ENCODE measurements around the gene DUS1L.

Gene DUS1L

GRCh38 chr17:82108038-82108437 lies 42.4 kb upstream of the DUS1L start:
- Histone ChIP-seq H3K4me3 (ENCODE audit: low read depth, low read length) (no peak overlapping the region), H3K36me3 (ENCODE audit: insufficient read depth, low read length) (0 out of 2 replicates have a peak, but pooled peaks cover 2% of the 10 kb centered on the region), H3K27me3 (ENCODE audit: insufficient read depth, low read length) (no peaks in the 10 kb centered on the region), H3K4me1 (ENCODE audit: control insufficient read depth, insufficient read depth, low read length, unreplicated experiment) (no peaks in the 10 kb centered on the region), H3K79me2 (ENCODE audit: control insufficient read depth, insufficient read depth, low read length, unreplicated experiment) (no peaks in the 10 kb centered on the region), H2AFZ (ENCODE audit: low read length, unreplicated experiment) (no peak overlapping the region), H3K27ac (ENCODE audit: low read depth, low read length) (no peak overlapping the region)

- Histone ChIP-seq H2AFZ (ENCODE audit: low read length, unreplicated experiment) (no peak overlapping the region), H3K4me3 (ENCODE audit: low read depth, low read length) (no peak overlapping the region), H3K36me3 (ENCODE audit: insufficient read depth, low read length) (no peaks in the 10 kb centered on the region), H3K27ac (ENCODE audit: low read depth, low read length) (no peak overlapping the region), H3K27me3 (ENCODE audit: insufficient read depth, low read length) (no peaks in the 10 kb centered on the region), H3K79me2 (ENCODE audit: control insufficient read depth, insufficient read depth, low read length, unreplicated experiment) (no peaks in the 10 kb centered on the region), H3K4me1 (ENCODE audit: control insufficient read depth, insufficient read depth, low read length, unreplicated experiment) (no peaks in the 10 kb centered on the region)
Observed at GRCh38 chr17:82107341-82107860, 41.8 kb upstream of the DUS1L start.

- no peaks in the 10 kb centered on the region for H3K27me3 ChIP-seq (ENCODE audit: insufficient read depth, low read length)
- no peaks in the 10 kb centered on the region for H3K79me2 ChIP-seq (ENCODE audit: control insufficient read depth, insufficient read depth, low read length, unreplicated experiment)
- H2AFZ ChIP-seq (ENCODE audit: low read length, unreplicated experiment): no peak overlapping the region
- H3K4me3 ChIP-seq (ENCODE audit: low read depth, low read length): no peak overlapping the region
- H3K27ac ChIP-seq (ENCODE audit: low read depth, low read length): no peak overlapping the region
- no peaks in the 10 kb centered on the region for H3K36me3 ChIP-seq (ENCODE audit: insufficient read depth, low read length)
- H3K4me1 ChIP-seq (ENCODE audit: control insufficient read depth, insufficient read depth, low read length, unreplicated experiment): no peaks in the 10 kb centered on the region
Observed at GRCh38 chr17:82106688-82107305, 41.2 kb upstream of the DUS1L start.

GRCh38 chr17:82105882-82106687 lies 40.5 kb upstream of the DUS1L start:
- Histone ChIP-seq H3K4me1 (ENCODE audit: control insufficient read depth, insufficient read depth, low read length, unreplicated experiment) (no peaks in the 10 kb centered on the region), H3K79me2 (ENCODE audit: control insufficient read depth, insufficient read depth, low read length, unreplicated experiment) (no peaks in the 10 kb centered on the region), H3K36me3 (ENCODE audit: insufficient read depth, low read length) (no peaks in the 10 kb centered on the region), H3K27me3 (ENCODE audit: insufficient read depth, low read length) (no peaks in the 10 kb centered on the region), H2AFZ (ENCODE audit: low read length, unreplicated experiment) (no peak overlapping the region), H3K4me3 (ENCODE audit: low read depth, low read length) (no peak overlapping the region), H3K27ac (ENCODE audit: low read depth, low read length) (no peak overlapping the region)

GRCh38 chr17:82105417-82105881 lies 39.8 kb upstream of the DUS1L start:
- Histone ChIP-seq H3K4me3 (ENCODE audit: low read depth, low read length) (no peak overlapping the region), H2AFZ (ENCODE audit: low read length, unreplicated experiment) (no peak overlapping the region), H3K79me2 (ENCODE audit: control insufficient read depth, insufficient read depth, low read length, unreplicated experiment) (no peaks in the 10 kb centered on the region), H3K36me3 (ENCODE audit: insufficient read depth, low read length) (no peaks in the 10 kb centered on the region), H3K4me1 (ENCODE audit: control insufficient read depth, insufficient read depth, low read length, unreplicated experiment) (no peaks in the 10 kb centered on the region), H3K27ac (ENCODE audit: low read depth, low read length) (no peak overlapping the region), H3K27me3 (ENCODE audit: insufficient read depth, low read length) (no peaks in the 10 kb centered on the region)

- Histone ChIP-seq H2AFZ (ENCODE audit: low read length, unreplicated experiment) (no peak overlapping the region), H3K79me2 (ENCODE audit: control insufficient read depth, insufficient read depth, low read length, unreplicated experiment) (no peaks in the 10 kb centered on the region), H3K4me1 (ENCODE audit: control insufficient read depth, insufficient read depth, low read length, unreplicated experiment) (no peaks in the 10 kb centered on the region), H3K27ac (ENCODE audit: low read depth, low read length) (no peak overlapping the region), H3K27me3 (ENCODE audit: insufficient read depth, low read length) (no peaks in the 10 kb centered on the region), H3K4me3 (ENCODE audit: low read depth, low read length) (no peak overlapping the region), H3K36me3 (ENCODE audit: insufficient read depth, low read length) (no peaks in the 10 kb centered on the region)
Observed at GRCh38 chr17:82104797-82105416, 39.3 kb upstream of the DUS1L start.

- Histone ChIP-seq H3K36me3 (ENCODE audit: insufficient read depth, low read length) (no peaks in the 10 kb centered on the region), H3K27ac (ENCODE audit: low read depth, low read length) (no peak overlapping the region), H3K4me1 (ENCODE audit: control insufficient read depth, insufficient read depth, low read length, unreplicated experiment) (peaks cover 6% of the 10 kb centered on the region), H3K79me2 (ENCODE audit: control insufficient read depth, insufficient read depth, low read length, unreplicated experiment) (no peaks in the 10 kb centered on the region), H2AFZ (ENCODE audit: low read length, unreplicated experiment) (no peak overlapping the region), H3K4me3 (ENCODE audit: low read depth, low read length) (no peak overlapping the region), H3K27me3 (ENCODE audit: insufficient read depth, low read length) (no peaks in the 10 kb centered on the region)
Observed at GRCh38 chr17:82103553-82104451, 38.2 kb upstream of the DUS1L start.

GRCh38 chr17:82101767-82102679 lies 36.4 kb upstream of the DUS1L start:
- Histone ChIP-seq H3K4me1 (ENCODE audit: control insufficient read depth, insufficient read depth, low read length, unreplicated experiment) (peaks cover 6% of the 10 kb centered on the region), H3K36me3 (ENCODE audit: insufficient read depth, low read length) (no peaks in the 10 kb centered on the region), H3K27ac (ENCODE audit: low read depth, low read length) (no peak overlapping the region), H2AFZ (ENCODE audit: low read length, unreplicated experiment) (no peak overlapping the region), H3K4me3 (ENCODE audit: low read depth, low read length) (no peak overlapping the region), H3K27me3 (ENCODE audit: insufficient read depth, low read length) (no peaks in the 10 kb centered on the region), H3K79me2 (ENCODE audit: control insufficient read depth, insufficient read depth, low read length, unreplicated experiment) (peaks cover 1% of the 10 kb centered on the region)

- Histone ChIP-seq H3K4me1 (ENCODE audit: control insufficient read depth, insufficient read depth, low read length, unreplicated experiment) (peaks cover 9% of the 10 kb centered on the region), H2AFZ (ENCODE audit: low read length, unreplicated experiment) (no peak overlapping the region), H3K27me3 (ENCODE audit: insufficient read depth, low read length) (no peaks in the 10 kb centered on the region), H3K36me3 (ENCODE audit: insufficient read depth, low read length) (no peaks in the 10 kb centered on the region), H3K79me2 (ENCODE audit: control insufficient read depth, insufficient read depth, low read length, unreplicated experiment) (peaks cover 9% of the 10 kb centered on the region), H3K4me3 (ENCODE audit: low read depth, low read length) (no peak overlapping the region), H3K27ac (ENCODE audit: low read depth, low read length) (no peak overlapping the region)
Observed at GRCh38 chr17:82101301-82101715, 35.7 kb upstream of the DUS1L start.

All from ACC112 (cell line).